Measurements from ENCODE around the gene GBP3.
"Not testable (repeated sequence)": the region's sequence is repeated elsewhere in the genome, so short reads cannot be mapped to it uniquely, and the experiment has no call there.

GBP3 gene

DNA sequence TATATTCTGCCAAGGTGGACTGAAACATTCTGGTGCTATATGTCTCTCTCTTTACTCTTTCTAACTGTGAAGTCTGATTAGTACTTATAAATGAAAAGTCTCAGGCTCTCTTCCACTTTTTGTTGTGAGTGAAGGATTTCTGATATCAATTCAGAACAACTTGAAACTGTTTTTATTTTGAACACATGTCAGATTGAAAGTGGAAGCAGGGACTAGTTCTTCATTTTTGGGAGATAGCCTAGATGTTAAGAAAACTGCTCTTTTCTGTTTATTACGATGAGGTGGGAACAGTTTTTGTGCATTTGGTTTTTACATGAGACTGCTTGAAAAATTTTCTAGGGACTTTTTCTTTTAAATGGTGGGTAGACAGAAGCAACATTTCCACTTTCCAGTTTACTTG is 14.5 kb upstream of the GBP3 start:
- DNase-seq: no peak

DNA sequence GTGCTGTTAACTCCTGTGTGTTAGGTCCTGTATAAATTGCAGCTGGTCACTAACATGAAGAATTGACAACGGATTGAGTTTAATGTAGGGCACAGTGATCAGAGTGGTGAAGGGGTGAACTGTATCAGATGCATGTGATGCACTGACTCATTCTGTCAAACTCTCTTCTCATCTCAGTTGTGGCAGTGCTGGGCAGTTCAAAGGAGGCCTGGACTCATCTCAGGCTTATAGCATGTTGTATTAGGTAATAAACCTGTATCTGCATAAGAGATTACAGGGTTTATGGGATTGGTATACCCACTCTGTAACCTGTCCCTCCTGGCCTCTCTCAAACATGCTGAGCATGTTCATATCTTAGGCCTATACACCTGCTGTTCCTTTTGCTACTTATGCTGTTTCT is 12.4 kb upstream of the GBP3 start:
- no peak for DNase-seq

DNA sequence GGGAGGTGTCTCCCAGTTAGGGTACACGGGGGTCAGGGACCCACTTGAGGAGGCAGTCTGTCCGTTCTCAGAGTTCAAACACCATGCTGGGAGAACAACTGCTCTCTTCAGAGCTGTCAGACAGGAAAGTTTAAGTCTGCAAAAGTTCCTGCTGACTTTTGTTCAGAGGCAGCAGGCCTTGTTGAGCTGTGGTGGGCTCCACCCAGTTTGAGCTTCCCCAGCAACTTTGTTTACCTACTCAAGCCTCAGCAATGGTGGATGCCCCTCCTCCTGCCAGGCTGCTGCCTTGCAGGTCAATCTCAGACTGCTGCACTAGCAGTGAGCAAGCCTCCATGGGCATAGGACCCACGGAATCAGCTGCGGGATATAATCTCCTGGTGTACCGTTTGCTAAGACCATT is 11.3 kb upstream of the GBP3 start:
- not testable (repeated sequence) for DNase-seq

- DNase-seq: not testable (repeated sequence)
These were observed 6.4 kb upstream of the GBP3 start for GRCh38 chr1:89029051-89029450.

GRCh38 chr1:89025928-89026327 is 3.3 kb upstream of the GBP3 start:
- no peak for DNase-seq

- DNase-seq: no peak
These were observed 360 bp upstream of the GBP3 start for GRCh38 chr1:89023026-89023425.

DNA sequence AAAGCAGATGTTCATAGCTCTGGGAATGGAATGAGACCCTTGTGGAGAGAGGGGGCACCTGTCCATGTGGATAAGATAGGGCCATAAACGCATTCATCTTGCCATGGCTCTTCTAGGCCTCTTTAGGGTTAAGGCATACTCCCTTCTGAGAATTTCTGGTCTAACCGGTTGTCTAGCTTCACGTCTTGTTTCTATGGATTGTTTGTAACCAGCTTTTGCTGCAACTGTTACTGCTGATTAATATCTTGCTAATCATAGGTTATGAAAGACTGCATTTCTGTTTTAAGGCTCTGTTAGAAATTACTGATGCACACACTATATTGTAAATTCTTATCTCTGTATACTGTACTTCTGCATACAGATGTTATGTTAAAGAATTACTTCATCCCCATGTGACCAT is 4.3 kb downstream of the GBP3 start:
- not testable (repeated sequence) for DNase-seq

GRCh38 chr1:89008511-89008910 is 14.2 kb downstream of the GBP3 start:
- no peak for DNase-seq

GRCh38 chr1:89005286-89006151 is 17.1 kb downstream of the GBP3 start:
- DNase-seq: no peak

GRCh38 chr1:89002176-89002575 is 20.5 kb downstream of the GBP3 start:
- not testable (repeated sequence) for DNase-seq

GRCh38 chr1:89001510-89001909 is 21.2 kb downstream of the GBP3 start:
- DNase-seq: no peak

DNA sequence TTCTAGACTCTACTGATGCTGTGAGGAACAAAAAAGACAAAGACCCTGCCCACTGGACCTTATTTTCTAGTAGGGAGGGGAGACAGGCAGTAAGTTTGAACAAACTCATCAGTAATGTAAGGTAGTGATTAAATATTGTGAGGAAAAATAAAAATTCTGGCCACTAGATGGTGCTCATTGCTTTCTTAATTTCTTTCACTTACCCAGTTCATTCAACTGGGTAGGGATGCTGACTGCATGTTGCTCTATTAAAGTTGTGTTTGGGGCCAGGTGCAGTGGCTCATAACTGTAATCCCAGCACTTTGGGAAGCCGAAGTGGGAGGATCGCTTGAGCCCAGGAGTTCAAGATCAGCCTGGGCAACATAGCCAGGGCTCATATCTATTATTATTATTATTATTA is 23.9 kb downstream of the GBP3 start:
- peak; percentile 68 to 81 for DNase-seq

GRCh38 chr1:88990426-88990825 is 32.2 kb downstream of the GBP3 start:
- no peak for DNase-seq

GRCh38 chr1:88985692-88986091 is 37.0 kb downstream of the GBP3 start:
- DNase-seq: no peak

- DNase-seq: no peak
These were observed 37.6 kb downstream of the GBP3 start for GRCh38 chr1:88985032-88985431.

- no peak for DNase-seq
These were observed 38.1 kb downstream of the GBP3 start for GRCh38 chr1:88984569-88984968.

DNA sequence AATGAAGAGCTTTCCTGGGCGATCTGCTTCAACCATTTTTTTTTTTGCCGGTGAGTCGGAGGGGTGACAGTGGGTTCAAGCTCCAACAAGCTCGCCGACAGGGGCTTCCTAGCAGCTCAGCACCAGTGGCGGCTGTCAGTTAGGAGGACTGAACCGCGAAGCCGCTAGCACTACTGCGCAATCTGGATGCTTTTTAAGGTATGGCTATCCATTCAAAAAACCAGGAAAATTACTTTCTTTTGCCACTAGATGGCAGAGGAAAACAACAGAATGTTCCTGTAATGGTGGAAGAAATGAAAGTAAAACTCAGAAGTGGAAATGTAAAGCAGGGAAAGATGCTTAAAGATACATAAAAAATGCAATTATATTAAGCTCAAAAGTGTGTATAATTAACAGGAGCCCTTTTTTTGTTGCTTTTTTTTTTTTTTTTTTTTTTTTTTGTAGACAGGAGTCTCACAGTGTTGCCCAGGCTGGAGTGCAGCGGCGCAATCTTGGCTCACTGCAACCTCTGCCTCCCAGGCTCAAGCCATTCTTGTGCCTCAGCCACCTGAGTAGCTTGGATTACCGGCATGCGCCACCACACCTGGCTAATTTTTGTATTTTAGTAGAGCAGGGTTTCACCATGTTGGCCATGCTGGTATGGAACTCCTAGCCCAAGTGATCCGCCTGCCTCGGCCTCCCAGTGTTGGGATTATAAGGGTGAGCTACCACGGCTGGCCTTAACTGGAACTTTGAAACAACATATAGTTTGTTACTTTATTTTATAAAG is 38.7 kb downstream of the GBP3 start:
- peak; percentile 10 to 62 for DNase-seq

DNA sequence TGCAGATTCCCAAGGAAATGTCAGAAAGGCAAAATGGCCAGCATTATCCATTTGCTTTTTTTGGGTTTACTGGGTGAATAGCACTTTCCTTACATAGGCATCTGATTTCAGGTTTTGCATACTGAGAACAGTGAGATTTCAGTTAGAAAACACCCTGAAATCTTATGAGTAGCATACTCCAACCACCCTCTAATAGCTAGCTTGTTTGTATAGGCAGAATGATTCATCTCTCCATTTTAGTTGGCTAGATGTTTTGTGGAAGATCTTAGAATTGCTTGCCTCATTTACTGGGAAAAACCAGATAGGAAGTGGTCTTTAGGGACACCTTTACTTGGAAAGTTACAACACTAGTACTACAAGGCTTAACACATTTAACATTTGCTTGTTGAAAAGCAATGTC is 40.6 kb downstream of the GBP3 start:
- DNase-seq: no peak

GRCh38 chr1:88981506-88981905 is 41.2 kb downstream of the GBP3 start:
- DNase-seq: not testable (repeated sequence)

GRCh38 chr1:88980870-88981269 is 41.8 kb downstream of the GBP3 start:
- no peak for DNase-seq

DNA sequence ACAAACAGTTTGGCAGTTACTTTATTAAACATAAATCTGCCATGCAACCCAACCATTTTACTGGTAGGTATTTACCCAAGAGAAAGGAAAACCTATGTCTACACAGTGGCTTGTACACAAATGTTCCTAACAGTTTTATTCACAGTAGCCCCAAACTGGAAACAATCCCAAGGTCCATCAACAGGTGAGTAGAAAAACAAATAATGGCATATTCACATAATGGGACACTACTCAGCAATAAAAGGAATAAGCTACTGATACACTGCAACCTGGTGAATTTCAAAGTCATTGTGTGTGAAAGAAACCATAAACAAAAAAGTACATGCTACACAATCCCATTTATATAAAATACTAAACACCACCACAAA is 42.9 kb downstream of the GBP3 start:
- no peak for DNase-seq

DNA sequence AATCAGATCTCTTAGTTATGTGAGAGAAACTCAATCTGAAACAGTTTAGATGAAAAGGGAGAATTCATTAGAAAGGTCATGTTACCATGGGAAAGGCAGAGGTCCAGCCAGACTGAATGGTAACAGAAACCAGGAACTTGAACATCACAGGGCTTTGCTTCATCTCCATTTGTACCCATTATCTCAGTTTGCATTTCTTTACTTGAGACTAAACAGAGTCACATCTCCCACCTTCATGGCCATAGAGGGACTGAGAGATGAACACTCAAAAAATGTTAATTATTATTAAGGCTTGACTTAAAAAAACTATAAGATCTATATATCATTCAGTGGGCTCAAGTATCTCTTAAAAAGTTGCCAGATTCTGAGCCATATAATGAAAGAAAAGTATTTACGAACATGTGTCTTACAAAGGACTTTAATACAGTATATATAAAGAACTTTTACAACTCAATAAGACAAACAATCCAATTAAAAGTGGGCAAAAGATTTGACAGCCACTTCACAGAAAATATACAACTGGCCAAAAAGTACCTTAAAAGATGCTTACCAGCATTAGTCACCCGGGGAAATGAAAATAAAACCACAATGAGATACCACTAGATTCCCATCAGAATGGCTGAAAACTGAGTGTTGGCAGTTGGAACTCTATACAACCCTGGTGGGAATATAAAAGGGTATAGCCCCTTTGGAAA is 43.5 kb downstream of the GBP3 start:
- DNase-seq: no peak

GRCh38 chr1:88976235-88976634 is 46.4 kb downstream of the GBP3 start:
- no peak for DNase-seq
